ENCODE measurements around the gene C5orf34. TPM values are rescaled to one million over a fixed set of nuclear protein-coding genes. Genes with fewer than 3 reads are reported as not detected.
"Not testable (repeated sequence)": the region's sequence is repeated elsewhere in the genome, so short reads cannot be mapped to it uniquely, and the experiment has no call there.

Gene C5orf34
- polyA plus RNA-seq, 3 donors from 2014 or later, result 1.3 to 3.3 (median 1.5) TPM

DNA sequence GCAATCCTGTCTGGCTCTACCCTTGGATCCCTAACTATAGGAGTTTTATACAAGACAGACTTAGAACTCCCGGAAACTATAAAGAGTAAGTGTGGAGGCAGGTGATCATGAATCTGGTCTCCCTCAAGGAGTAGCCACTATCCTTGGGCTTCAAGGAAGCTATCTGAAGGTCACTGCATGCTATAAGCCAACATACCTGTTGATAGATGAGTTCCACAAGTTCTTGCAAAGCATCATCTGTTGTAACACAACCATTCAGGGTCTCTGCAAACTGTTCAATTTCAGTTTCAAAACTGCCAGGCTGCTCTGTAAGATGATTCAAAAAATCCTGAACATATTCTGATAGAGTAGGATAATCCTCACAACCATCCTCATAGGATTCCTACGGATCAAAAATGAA is 32.6 kb upstream of the C5orf34 start:
- no peak for DNase-seq
- no peaks in the 10 kb centered on the region for H3K9me3 Mint-ChIP-seq
- peak overlapping the region in 1 of 6 donors; percentile 19 for H3K27ac Mint-ChIP-seq
- peaks cover 13 to 37% (median 22%) of the 10 kb centered on the region in 3 donors for H3K36me3 Mint-ChIP-seq
- H3K4me1 Mint-ChIP-seq, result peaks cover 13 to 40% of the 10 kb centered on the region in 2 donors
- H3K4me3 Mint-ChIP-seq, result no peak overlapping the region
- H3K27me3 Mint-ChIP-seq (ENCODE audit: low read depth in 3 of 3), result peaks cover 0 to 4% (median 0%) of the 10 kb centered on the region in 3 donors

DNA sequence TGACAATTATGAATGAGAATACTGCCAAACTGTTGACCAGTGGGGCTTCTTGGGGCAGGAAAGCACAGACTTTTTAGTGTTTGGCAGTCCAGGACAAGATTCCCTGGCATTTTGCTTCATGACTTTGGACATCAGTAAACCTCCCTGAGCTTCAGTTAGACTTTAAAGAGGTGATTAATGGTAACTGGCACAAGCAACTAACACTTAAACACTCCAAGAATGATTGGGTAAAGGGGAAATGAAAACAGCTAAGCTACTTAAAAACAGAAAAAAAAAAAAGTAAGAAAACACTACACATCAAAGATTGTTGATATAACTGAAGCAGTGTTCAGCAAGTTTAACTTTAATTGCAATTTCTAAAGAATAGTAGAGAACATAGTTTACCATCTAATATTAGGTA is 28.5 kb upstream of the C5orf34 start:
- peaks cover 6 to 50% of the 10 kb centered on the region in 2 donors for H3K4me1 Mint-ChIP-seq
- no peaks in the 10 kb centered on the region for H3K9me3 Mint-ChIP-seq
- H3K27ac Mint-ChIP-seq, result peak overlapping the region in 3 of 6 donors; percentile 20 to 43 (median 20)
- H3K27me3 Mint-ChIP-seq (ENCODE audit: low read depth in 3 of 3), result peaks cover 0 to 4% (median 0%) of the 10 kb centered on the region in 3 donors
- peaks cover 14 to 30% (median 17%) of the 10 kb centered on the region in 3 donors for H3K36me3 Mint-ChIP-seq
- H3K4me3 Mint-ChIP-seq, result no peak overlapping the region
- no peak for DNase-seq

DNA sequence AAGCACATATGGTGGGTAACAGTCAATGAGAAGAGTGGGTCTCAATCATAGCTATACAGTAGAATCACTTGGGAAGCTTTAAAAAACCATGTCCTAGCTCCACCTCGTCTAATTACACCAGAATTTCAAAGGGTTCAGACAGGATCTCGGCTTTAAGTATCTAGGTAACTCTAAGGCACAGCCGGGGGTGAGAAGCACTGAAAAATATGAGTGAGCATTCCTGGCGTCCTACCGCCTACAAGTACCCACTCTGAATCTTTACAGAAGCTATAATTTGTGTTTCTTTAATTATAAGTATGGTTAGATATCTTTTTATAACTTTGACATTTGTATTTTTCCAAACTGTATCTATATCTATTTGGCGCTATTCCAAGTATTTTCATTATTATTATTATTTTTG is 25.8 kb upstream of the C5orf34 start:
- Mint-ChIP-seq H3K36me3 (peaks cover 14 to 23% (median 16%) of the 10 kb centered on the region in 3 donors), H3K27me3 (ENCODE audit: low read depth in 3 of 3) (peaks cover 0 to 4% (median 0%) of the 10 kb centered on the region in 3 donors), H3K4me3 (no peak overlapping the region), H3K27ac (no peak overlapping the region), H3K9me3 (no peaks in the 10 kb centered on the region), H3K4me1 (peaks cover 4 to 38% of the 10 kb centered on the region in 2 donors)
- DNase-seq, result no peak

DNA sequence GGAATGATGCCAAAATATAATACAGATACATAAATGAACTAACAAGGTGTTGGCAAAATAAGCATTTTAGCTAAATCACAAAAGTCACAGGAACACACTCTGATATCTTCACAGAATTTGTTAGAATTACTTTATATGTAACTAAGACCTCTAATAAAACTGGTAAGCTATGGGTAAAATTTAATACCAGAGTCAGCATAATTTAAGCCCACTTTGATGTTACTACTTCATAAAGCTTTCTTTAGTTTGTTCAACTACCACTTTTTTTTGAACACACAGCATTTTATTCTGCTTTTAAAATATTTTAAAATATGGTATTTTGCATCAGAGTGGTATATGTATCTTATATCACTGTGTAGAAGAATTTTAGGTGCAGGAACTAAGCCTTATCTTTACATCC is 22.0 kb upstream of the C5orf34 start:
- Mint-ChIP-seq H3K4me3 (no peak overlapping the region), H3K9me3 (no peaks in the 10 kb centered on the region), H3K36me3 (peaks cover 21 to 36% (median 27%) of the 10 kb centered on the region in 3 donors), H3K4me1 (peaks cover 1 to 16% of the 10 kb centered on the region in 2 donors), H3K27ac (peak overlapping the region in 1 of 6 donors; percentile 51), H3K27me3 (ENCODE audit: low read depth in 3 of 3) (peaks cover 0 to 3% (median 0%) of the 10 kb centered on the region in 3 donors)
- no peak for DNase-seq

DNA sequence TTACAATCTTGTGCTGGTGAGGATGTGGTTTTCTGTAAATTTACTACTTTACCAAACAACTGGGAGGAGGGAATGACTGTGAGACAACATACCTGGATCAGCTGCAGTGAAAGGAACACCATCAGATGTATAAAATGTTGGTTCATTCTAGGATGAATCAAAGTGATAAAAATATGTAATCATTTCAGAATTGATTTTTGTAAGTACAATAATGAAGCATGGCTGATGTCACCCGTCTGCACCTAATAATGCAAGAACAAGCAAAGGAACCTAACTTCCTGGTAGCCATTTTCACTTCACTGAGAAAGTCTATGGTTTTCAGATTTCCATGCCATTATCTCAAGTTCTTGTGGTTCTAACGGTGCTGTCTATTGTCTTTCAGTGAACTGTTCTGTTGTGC is 18.7 kb upstream of the C5orf34 start:
- DNase-seq, result no peak
- peak overlapping the region in 4 of 6 donors; percentile 1 to 48 (median 16) for H3K27ac Mint-ChIP-seq
- H3K27me3 Mint-ChIP-seq (ENCODE audit: low read depth in 3 of 3), result peaks cover 0 to 3% (median 0%) of the 10 kb centered on the region in 3 donors
- H3K9me3 Mint-ChIP-seq, result no peaks in the 10 kb centered on the region
- H3K4me1 Mint-ChIP-seq, result peaks cover 1 to 2% of the 10 kb centered on the region in 2 donors
- H3K36me3 Mint-ChIP-seq, result peaks cover 27 to 54% (median 33%) of the 10 kb centered on the region in 3 donors
- no peak overlapping the region for H3K4me3 Mint-ChIP-seq

DNA sequence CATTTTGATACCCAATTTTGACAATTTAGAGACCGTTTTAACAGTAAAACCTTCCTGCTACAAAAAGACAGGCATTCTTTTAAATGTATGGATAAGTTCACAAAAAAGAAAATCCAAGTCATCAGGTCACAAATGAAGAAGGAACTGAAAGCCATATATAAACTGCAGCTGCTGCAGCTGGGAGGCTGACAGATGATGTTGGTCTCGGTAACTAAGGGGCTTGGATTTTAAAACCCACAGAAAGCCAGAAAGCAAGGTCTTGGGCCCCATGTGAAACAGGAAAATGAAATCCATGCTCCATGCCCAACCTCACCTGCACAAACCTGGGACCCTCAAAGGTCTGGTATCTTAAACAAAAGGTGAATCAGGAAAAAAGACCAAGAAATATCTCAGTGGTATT is 15.7 kb upstream of the C5orf34 start:
- Mint-ChIP-seq H3K27ac (no peak overlapping the region), H3K4me1 (peaks cover 0 to 1% of the 10 kb centered on the region in 2 donors), H3K36me3 (peaks cover 37 to 65% (median 40%) of the 10 kb centered on the region in 3 donors), H3K9me3 (no peaks in the 10 kb centered on the region), H3K27me3 (ENCODE audit: low read depth in 3 of 3) (peaks cover 0 to 3% (median 0%) of the 10 kb centered on the region in 3 donors), H3K4me3 (no peak overlapping the region)
- no peak for DNase-seq

DNA sequence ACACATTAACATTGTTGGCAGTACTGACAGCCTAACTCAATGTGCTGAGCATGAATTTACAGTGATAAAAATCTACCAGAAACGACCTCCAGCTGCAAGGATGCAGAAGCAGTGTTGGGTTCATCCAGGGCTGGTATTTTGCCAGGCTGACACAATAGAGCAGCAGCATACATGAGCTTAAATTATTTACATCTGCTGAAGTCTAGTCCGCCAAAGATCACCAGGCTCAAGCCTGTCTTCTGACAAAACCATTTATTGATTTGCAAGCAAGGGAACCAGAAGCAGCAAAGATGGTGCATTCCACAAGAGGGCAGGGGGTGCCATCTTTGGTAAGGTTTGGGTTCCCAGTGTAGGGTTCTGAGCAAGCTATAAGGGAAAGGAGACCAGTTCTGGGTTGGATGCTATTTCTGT is 8.7 kb upstream of the C5orf34 start:
- DNase-seq, result no peak
- peaks cover 32 to 35% (median 34%) of the 10 kb centered on the region in 3 donors for H3K36me3 Mint-ChIP-seq
- no peaks in the 10 kb centered on the region for H3K27me3 Mint-ChIP-seq (ENCODE audit: low read depth in 3 of 3)
- H3K9me3 Mint-ChIP-seq, result no peaks in the 10 kb centered on the region
- no peak overlapping the region for H3K4me3 Mint-ChIP-seq
- peak overlapping the region in 2 of 6 donors; percentile 17 to 20 for H3K27ac Mint-ChIP-seq
- no peaks in the 10 kb centered on the region for H3K4me1 Mint-ChIP-seq

DNA sequence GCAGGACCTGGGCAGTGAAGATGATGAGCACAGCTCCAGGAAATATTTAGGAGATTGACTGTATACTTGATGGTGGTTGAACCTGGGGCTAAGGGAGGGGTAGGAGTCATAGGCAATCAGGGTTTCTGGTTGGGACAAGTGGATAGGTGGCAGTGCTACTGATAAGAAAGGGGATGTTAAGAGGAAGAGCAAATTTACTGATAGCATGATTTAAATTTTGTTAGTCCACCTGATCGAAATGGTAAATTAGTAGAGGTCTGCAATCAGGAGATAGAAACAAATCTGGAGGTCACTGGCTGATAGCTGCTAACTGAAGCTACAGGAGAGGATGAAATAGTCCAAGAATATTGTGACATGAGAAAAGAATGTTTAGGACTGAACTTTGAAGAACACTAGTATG is 5.7 kb upstream of the C5orf34 start:
- Mint-ChIP-seq H3K27ac (no peak overlapping the region), H3K27me3 (ENCODE audit: low read depth in 3 of 3) (no peaks in the 10 kb centered on the region), H3K9me3 (no peaks in the 10 kb centered on the region), H3K4me1 (peaks cover 3 to 8% of the 10 kb centered on the region in 2 donors), H3K4me3 (no peak overlapping the region), H3K36me3 (peaks cover 16 to 23% (median 16%) of the 10 kb centered on the region in 3 donors)
- no peak for DNase-seq

DNA sequence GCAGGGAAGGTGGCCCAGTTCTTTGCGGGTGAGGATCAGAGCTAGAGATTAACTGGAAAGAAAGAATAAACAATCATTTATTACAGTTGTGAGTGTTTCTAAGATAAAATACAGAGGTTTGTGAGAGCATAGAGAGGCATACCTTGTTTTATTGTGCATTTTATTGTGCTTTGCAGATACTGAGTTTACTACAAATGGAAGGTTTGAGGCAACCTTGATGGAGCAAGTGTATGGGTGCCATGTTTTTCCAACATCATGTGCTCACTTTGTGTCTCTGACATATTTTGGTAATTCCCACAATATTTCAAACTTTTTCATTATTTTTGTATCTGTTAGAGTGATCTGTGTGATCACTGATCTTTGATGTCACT is 715 bp upstream of the C5orf34 start:
- H3K27me3 Mint-ChIP-seq (ENCODE audit: low read depth in 3 of 3), result peaks cover 0 to 13% (median 0%) of the 10 kb centered on the region in 3 donors
- H3K4me3 Mint-ChIP-seq, result peak overlapping the region; percentile 91 to 95 (median 93)
- H3K27ac Mint-ChIP-seq, result peak overlapping the region; percentile 90 to 96 (median 94)
- peaks cover 0 to 6% (median 0%) of the 10 kb centered on the region in 3 donors for H3K36me3 Mint-ChIP-seq
- H3K9me3 Mint-ChIP-seq, result no peaks in the 10 kb centered on the region
- peaks cover 25 to 34% of the 10 kb centered on the region in 2 donors for H3K4me1 Mint-ChIP-seq
- DNase-seq, result no peak

DNA sequence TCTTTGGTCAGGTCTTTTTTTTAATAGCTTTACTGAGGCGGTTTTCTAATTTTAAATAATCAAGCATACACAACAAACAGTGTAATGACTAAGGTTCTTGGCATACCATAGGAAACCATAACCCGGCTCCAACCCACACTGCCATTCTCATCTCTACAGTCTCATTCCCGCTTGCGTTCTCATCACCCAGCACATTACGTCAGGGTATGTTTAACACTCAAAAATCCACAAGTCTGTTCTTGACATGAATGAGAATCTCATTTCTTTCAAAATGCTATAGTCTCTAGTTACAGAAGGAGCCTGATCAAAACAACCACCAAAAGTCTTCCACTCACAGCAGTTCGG is 505 bp downstream of the C5orf34 start:
- H3K9me3 Mint-ChIP-seq, result no peaks in the 10 kb centered on the region

DNA sequence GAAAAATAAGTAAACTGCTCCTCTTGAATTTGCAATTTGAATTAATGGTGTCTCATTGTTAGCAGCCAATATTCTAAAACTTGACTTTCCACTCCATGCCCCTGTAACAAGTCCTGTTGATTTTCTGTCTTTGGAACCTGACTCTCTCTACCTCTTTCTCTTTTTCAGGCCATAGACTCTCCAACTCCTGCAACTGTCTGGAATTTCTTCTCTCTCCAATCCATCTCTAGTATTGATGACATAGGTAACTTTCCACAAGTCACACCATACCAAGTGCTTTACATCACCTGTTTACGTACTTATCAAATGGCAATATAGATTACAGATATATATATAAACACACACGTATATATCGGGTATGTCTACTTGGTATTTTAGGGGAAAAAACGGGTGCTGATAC is 923 bp downstream of the C5orf34 start:
- Mint-ChIP-seq H3K27ac (peak overlapping the region; percentile 90 to 96 (median 94)), H3K4me1 (peaks cover 25 to 34% of the 10 kb centered on the region in 2 donors), H3K36me3 (peaks cover 0 to 2% (median 0%) of the 10 kb centered on the region in 3 donors), H3K9me3 (no peaks in the 10 kb centered on the region), H3K4me3 (peak overlapping the region; percentile 91 to 95 (median 93)), H3K27me3 (ENCODE audit: low read depth in 3 of 3) (peaks cover 0 to 13% (median 0%) of the 10 kb centered on the region in 3 donors)
- DNase-seq, result no peak

More for the DNA sequence above, 505 bp downstream of the C5orf34 start:
- H3K4me3 Mint-ChIP-seq, result peak overlapping the region; percentile 91 to 95 (median 93)
- DNase-seq, result no peak
- peaks cover 0 to 2% (median 0%) of the 10 kb centered on the region in 3 donors for H3K36me3 Mint-ChIP-seq
- peak overlapping the region; percentile 90 to 96 (median 94) for H3K27ac Mint-ChIP-seq
- peaks cover 25 to 34% of the 10 kb centered on the region in 2 donors for H3K4me1 Mint-ChIP-seq
- peaks cover 0 to 13% (median 0%) of the 10 kb centered on the region in 3 donors for H3K27me3 Mint-ChIP-seq (ENCODE audit: low read depth in 3 of 3)

DNA sequence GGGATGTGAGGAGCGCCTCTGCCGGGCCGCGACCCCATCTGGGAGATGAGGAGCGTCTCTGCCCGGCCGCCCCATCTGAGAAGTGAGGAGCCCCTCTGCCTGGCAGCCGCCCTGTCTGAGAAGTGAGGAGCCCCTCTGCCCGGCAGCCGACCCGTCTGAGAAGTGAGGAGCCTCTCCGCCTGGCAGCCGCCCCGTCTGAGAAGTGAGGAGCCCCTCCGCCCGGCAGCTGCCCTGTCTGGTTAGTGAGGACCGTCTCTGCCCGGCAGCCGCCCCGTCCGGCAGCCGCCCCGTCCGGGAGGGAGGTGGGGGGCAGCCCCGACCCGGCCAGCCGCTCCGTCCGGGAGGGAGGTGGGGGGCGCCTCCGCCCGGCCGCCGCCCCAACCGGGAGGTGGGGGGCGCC is 3.9 kb downstream of the C5orf34 start:
- not testable (repeated sequence) for H3K4me3 Mint-ChIP-seq, DNase-seq, H3K9me3 Mint-ChIP-seq, H3K36me3 Mint-ChIP-seq, H3K27ac Mint-ChIP-seq
- peaks cover 0 to 13% (median 0%) of the 10 kb centered on the region in 3 donors for H3K27me3 Mint-ChIP-seq (ENCODE audit: low read depth in 3 of 3)
- peaks cover 25 to 28% of the 10 kb centered on the region in 2 donors for H3K4me1 Mint-ChIP-seq

DNA sequence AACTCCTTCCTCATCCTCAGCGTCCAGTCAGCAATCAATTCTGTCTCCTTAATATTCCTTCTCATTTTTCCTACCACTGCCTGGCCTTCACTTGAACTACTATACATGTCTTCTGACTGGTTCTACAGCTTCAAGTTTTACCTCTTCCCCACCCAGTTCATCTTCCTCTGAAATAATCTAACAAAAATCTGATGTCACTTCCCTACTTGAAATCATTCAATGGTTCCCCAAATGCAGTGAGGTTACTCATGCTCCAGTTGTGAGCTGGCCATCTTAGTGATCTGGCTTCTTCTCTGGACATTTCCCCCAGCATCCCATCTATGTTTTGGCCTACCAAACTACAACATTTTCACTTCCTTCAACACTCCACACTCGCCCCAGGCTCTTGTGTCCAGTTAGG is 16.4 kb downstream of the C5orf34 start:
- DNase-seq, result no peak
- Mint-ChIP-seq H3K4me1 (no peaks in the 10 kb centered on the region), H3K36me3 (peaks cover 2 to 19% (median 3%) of the 10 kb centered on the region in 3 donors), H3K4me3 (no peak overlapping the region), H3K27ac (peak overlapping the region in 1 of 6 donors; percentile 8), H3K27me3 (ENCODE audit: low read depth in 3 of 3) (no peaks in the 10 kb centered on the region), H3K9me3 (no peaks in the 10 kb centered on the region)

DNA sequence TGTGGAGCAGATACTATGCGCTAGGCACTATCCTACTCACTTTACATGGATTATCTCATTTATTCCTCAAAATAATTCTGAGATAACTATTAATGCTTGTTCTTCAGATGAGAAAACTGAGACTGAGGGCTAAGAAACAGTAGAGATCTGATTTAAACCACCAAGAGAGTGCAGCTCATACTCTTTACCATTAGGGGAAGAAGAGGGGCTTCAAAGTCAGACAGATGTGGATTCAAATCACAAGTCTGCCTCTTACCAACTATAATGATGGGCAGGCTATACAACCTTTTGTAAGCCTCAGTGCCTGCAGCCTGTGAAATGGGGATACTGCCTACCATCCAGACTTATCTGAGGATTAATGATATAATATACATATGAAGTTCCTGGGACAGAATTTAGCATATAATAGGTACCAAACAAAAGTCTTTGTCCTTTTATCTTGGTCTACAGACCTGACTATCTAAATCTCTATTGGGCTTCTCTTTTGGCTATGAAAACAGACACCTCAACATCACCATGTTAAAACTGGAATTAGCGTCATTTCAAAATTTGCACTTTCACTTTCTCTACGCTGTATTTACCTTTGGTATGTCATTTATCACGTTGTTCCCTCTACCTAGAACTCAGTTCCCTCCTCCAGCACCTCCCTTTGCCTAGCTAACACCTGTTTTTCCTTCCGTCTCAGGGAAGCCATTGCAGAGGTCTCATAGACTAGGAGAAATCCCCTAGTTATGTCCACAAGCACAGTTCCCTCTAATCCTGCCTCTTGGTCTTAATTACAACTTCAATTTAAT is 17.4 kb downstream of the C5orf34 start:
- Mint-ChIP-seq H3K36me3 (peaks cover 0 to 19% (median 0%) of the 10 kb centered on the region in 3 donors), H3K27ac (no peak overlapping the region), H3K9me3 (no peaks in the 10 kb centered on the region), H3K4me1 (no peaks in the 10 kb centered on the region), H3K27me3 (ENCODE audit: low read depth in 3 of 3) (no peaks in the 10 kb centered on the region), H3K4me3 (peak overlapping the region in 1 of 5 donors; percentile 33)
- no peak for DNase-seq
